Choroid plexus epithelial cell (primary cell): ENCODE data around the gene TNN.

ENCODE experiments used
- DNase-seq: peaks from one replicate; pipeline ENCODE4 v3.0.0-alpha.2; 2010; ENCODE audit warnings: low read depth
- H3K4me3 ChIP-seq: 2 replicates; pipeline ENCODE4 v1.5.1; 2011; ENCODE audit warnings: low read depth, mild to moderate bottlenecking, control low read depth, low read length, moderate library complexity
- TF ChIP-seq, protein P1 (sequence below): conservative IDR thresholded peaks from 2 replicates; pipeline ENCODE4 v1.5.1; 2011; ENCODE audit warnings: low read depth, mild to moderate bottlenecking, control low read depth, inconsistent platforms, low read length, moderate library complexity

The TNN gene

DNA sequence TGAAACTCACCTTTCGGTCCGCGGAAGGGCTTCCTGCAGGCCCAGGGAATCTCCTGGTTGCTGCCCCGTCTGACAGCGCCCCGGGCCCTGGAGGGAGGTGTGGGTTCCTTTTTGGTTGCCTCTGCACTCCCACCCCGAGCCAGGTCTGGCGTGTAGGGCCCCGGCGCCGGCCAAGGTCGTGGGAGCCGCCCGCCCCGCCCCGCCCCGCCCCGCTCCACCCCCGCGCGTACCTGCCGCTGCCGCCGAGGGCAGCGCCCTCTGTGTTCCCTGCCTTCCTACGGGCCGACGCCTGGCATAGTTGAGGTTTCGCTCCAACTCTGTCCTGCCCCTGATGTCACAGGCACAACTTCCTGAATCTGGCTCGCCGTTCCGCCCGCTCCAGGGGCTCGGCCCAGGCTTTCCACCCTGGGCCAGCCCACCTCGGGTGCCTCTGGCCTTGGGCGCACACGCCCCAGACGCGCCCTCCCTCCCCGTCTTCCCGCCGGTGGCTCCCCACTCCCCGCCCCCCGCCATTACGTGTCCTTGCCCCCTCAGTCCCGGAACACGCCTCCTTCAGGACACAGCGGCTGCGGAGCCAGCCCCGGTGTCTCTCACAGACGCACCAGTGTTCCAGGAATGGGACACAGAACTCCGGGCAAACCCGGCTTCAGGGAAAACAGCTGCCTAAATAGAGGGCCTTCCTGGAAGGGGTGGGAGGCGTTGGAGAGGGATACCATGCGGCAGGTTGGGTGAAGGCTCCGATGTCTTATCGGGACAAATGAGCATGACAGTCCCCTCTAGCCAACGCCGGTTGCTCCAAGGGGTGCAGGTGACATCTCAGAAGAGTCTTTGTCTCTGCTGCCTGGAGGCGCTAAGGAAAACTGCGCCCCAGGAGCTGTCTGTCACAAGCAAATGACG, 125.2 kb downstream of the TNN start, which contains the start of gene KIAA0040:
TSS of gene KIAA0040 (minus strand) at position 147 of the 897 bp plus-strand sequence. CDS start 31,763 bp downstream, outside the sequence.
- DNase-seq: no peak
- TF ChIP-seq, protein P1, sequence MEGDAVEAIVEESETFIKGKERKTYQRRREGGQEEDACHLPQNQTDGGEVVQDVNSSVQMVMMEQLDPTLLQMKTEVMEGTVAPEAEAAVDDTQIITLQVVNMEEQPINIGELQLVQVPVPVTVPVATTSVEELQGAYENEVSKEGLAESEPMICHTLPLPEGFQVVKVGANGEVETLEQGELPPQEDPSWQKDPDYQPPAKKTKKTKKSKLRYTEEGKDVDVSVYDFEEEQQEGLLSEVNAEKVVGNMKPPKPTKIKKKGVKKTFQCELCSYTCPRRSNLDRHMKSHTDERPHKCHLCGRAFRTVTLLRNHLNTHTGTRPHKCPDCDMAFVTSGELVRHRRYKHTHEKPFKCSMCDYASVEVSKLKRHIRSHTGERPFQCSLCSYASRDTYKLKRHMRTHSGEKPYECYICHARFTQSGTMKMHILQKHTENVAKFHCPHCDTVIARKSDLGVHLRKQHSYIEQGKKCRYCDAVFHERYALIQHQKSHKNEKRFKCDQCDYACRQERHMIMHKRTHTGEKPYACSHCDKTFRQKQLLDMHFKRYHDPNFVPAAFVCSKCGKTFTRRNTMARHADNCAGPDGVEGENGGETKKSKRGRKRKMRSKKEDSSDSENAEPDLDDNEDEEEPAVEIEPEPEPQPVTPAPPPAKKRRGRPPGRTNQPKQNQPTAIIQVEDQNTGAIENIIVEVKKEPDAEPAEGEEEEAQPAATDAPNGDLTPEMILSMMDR: no peak
- H3K4me3 ChIP-seq: peak within 1 kb of the TSS; percentile 44

DNA sequence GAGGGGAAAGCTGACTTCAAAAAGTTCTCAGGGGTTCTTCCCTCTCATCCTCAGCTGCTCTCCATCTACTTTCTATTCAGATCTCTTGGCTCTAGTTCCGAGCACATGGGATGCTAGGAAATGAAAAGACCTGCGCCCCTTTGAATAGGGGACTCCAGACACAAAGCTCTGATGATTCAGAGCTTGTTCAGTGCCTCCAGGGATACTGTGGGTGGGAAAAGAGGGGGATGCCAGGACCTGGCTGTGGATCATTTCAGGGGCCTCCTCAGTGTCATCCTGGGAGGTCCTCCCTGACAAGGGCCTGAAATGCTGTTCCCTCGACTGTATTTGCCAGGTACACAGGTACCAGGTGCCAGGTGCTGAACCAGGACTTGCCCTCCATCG, 125.9 kb downstream of the TNN start:
- H3K4me3 ChIP-seq: no peak overlapping the region
- no peak for DNase-seq
- TF ChIP-seq, protein P1: no peak

DNA sequence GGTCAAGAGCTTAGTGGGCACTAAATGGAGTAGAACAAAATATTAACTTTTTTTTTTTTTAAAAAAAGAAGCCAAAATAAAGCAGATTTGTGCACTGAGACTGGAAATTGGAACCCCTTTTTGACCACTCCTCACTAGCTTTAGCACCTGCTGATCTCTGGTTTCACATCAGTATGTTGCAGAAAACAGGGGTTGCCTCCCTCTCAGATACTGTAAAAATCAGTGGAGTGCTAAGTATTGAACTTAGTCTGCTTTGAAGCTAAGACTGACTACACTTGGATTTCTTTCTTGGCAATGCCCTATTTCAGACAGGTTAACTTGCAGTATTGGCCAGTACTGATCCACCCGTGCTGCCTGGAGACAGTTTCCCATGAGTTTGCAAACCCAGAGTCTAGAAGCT, 127.6 kb downstream of the TNN start:
- TF ChIP-seq, protein P1: no peak
- no peak for DNase-seq
- no peak overlapping the region for H3K4me3 ChIP-seq

DNA sequence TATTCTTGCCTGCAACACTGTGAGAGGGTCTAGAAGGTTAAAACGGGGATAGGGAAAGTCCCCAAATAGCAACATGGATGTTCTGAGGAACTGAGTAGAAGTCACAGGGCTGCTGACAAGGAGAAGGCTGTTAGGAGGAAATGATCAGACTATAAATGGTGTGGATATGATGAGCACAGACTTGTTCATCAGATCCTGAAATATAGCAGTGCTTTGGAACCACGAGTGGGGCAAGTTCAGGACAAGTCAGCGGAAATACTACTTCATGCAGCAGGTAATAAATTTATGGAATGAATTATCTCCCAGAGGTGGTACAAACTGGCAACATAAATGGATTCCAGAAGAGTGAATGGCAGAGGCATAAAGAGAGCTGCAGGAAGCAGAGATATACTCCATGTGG, 128.2 kb downstream of the TNN start:
- DNase-seq: no peak
- H3K4me3 ChIP-seq: no peak overlapping the region
- TF ChIP-seq, protein P1: no peak

GRCh38 chr1:175197531-175197930, 129.9 kb downstream of the TNN start:
- TF ChIP-seq, protein P1: no peak
- no peak for DNase-seq
- no peak overlapping the region for H3K4me3 ChIP-seq
